ENCODE measurements around the gene UBTF. TPM values are rescaled to one million over a fixed set of nuclear protein-coding genes. Genes with fewer than 3 reads are reported as not detected.

Gene UBTF
- total RNA-seq, 2 donors from 2014 or later: 61.1 to 69.6 TPM

Small RNAs within 50 kb of the gene (microRNA-seq; reads per million reads assigned to microRNA genes)
- gene MIR6782: 0 reads per million in 2 donors

Other genes starting within 250 kb of the UBTF start
- gene NAGS, start 215.1 kb downstream of the UBTF start, total RNA-seq: 10 to 100 TPM in 1 of 2 donors, 1 to 10 TPM in 1; 9.2 to 13.8 TPM
- 10 to 100 TPM; 25.9 to 30.4 TPM for gene TMEM101, start 204.7 kb downstream of the UBTF start, total RNA-seq
- 10 to 100 TPM; 43.4 to 59.7 TPM for gene LSM12, start 153.0 kb downstream of the UBTF start, total RNA-seq
- 10 to 100 TPM; 31.2 to 38.2 TPM for gene G6PC3, start 148.9 kb downstream of the UBTF start, total RNA-seq
- 10 to 100 TPM; 13.8 to 42.8 TPM for gene HDAC5, start 96.0 kb downstream of the UBTF start, total RNA-seq
- gene HROB, start 77.7 kb downstream of the UBTF start, total RNA-seq: 1 to 10 TPM in 1 of 2 donors, under 1 TPM in 1; 0.78 to 3.6 TPM
- under 1 TPM in 1 of 2 donors, not detected in 1; 0.56 TPM for gene ASB16, start 49.0 kb downstream of the UBTF start, total RNA-seq
- 10 to 100 TPM; 44.8 to 51.8 TPM for gene TMUB2, start 32.7 kb downstream of the UBTF start, total RNA-seq
- gene ATXN7L3, start 19.8 kb downstream of the UBTF start, total RNA-seq: 10 to 100 TPM; 80.0 to 82.3 TPM
- not detected for gene SLC4A1, start 48.5 kb upstream of the UBTF start, total RNA-seq
- 1 to 10 TPM in 1 of 2 donors, under 1 TPM in 1; 0.46 to 1.5 TPM for gene RUNDC3A, start 88.9 kb upstream of the UBTF start, total RNA-seq
- gene SLC25A39, start 105.1 kb upstream of the UBTF start, total RNA-seq: 100 to 1,000 TPM; 137 to 148 TPM
- gene GRN, start 125.6 kb upstream of the UBTF start, total RNA-seq: 100 to 1,000 TPM; 439 to 572 TPM
- gene FAM171A2, start 144.2 kb upstream of the UBTF start, total RNA-seq: under 1 TPM; 0.24 to 0.67 TPM
- gene ITGA2B, start 170.0 kb upstream of the UBTF start, total RNA-seq: under 1 TPM; 0.37 to 0.39 TPM

Data from left colon (tissue), 2 donors.